Spinal cord (tissue), 10 donors: ENCODE results near the gene F2RL2. TPM values are rescaled to one million over a fixed set of nuclear protein-coding genes. Genes with fewer than 3 reads are reported as not detected.

Source experiments
- DNase-seq, 6 donors: peaks; one replicate each; pipeline versions ENCODE4 v3.0.0 to v3.0.0-alpha.2; 2013 to 2015; ENCODE audit warnings: low spot score in 6 of 6, low read depth in 4 of 6
- H3K27ac ChIP-seq: one replicate; pipeline ENCODE4 v1.5.1; 2013; ENCODE audit warnings: low read depth, low read length, control low read depth
- H3K27me3 ChIP-seq: one replicate; pipeline ENCODE4 v1.6.1; 2013; ENCODE audit warnings: low read length; ENCODE audit not compliant: control insufficient read depth, insufficient read depth
- H3K36me3 ChIP-seq: one replicate; pipeline ENCODE4 v1.6.1; 2013; ENCODE audit warnings: low read length; ENCODE audit not compliant: control insufficient read depth, insufficient read depth
- H3K4me1 ChIP-seq: one replicate; pipeline ENCODE4 v1.6.1; 2013; ENCODE audit warnings: low read length; ENCODE audit not compliant: control insufficient read depth, insufficient read depth
- H3K4me3 ChIP-seq: one replicate; pipeline ENCODE4 v1.5.1; 2013; ENCODE audit warnings: low read depth, low read length, control low read depth
- H3K9me3 ChIP-seq: one replicate; pipeline ENCODE4 v1.6.1; 2013; ENCODE audit warnings: low read length; ENCODE audit not compliant: control insufficient read depth, insufficient read depth
- WGBS: methylation state at CpG from one replicate; pipeline ENCODE4 v1.1.5; 2013; ENCODE audit warnings: missing lambda C conversion rate; ENCODE audit not compliant: insufficient coverage; 5-methylcytosine and 5-hydroxymethylcytosine counted together
- polyA plus RNA-seq, 2 donors: library from polyadenylated mRNA; unstranded; fragments of 120-200 nt; gene quantifications; one replicate each; pipeline ENCODE4 v1.2.1, GENCODE V29; 2013; ENCODE audit not compliant: insufficient read length in 2 of 2
- total RNA-seq, 2 donors: library from RNA; depleted of rRNA in 1 of 2; stranded (reverse); fragments of 120-200 nt in 1 of 2; fragments of >200 nt in 1 of 2; gene quantifications; one replicate each; pipeline versions ENCODE4 v1.2.3 to v1.2.4, GENCODE V29; 2013 to 2014
- donor health status: healthy.

F2RL2 gene
- total and polyA plus RNA-seq, 4 donors = 0.63 to 1.7 (median 0.93) TPM

- H3K27me3 ChIP-seq = no peaks in the 10 kb centered on the region
- no peak overlapping the region for H3K4me3 ChIP-seq
- no peak overlapping the region for H3K27ac ChIP-seq
- WGBS = 100% methylated on average over 1 of the region's 4 CpGs
- no peaks in the 10 kb centered on the region for H3K9me3 ChIP-seq
- no peaks in the 10 kb centered on the region for H3K36me3 ChIP-seq
- no peak for DNase-seq
- H3K4me1 ChIP-seq = no peaks in the 10 kb centered on the region
Measured at GRCh38 chr5:76576996-76577395, 46.2 kb downstream of the F2RL2 start.

GRCh38 chr5:76576450-76576849 is 46.8 kb downstream of the F2RL2 start:
- Histone ChIP-seq H3K4me1 (no peaks in the 10 kb centered on the region), H3K27ac (no peak overlapping the region), H3K4me3 (no peak overlapping the region), H3K36me3 (no peaks in the 10 kb centered on the region), H3K27me3 (no peaks in the 10 kb centered on the region), H3K9me3 (no peaks in the 10 kb centered on the region)
- DNase-seq = no peak

- H3K27ac ChIP-seq = no peak overlapping the region
- H3K27me3 ChIP-seq = no peaks in the 10 kb centered on the region
- no peaks in the 10 kb centered on the region for H3K36me3 ChIP-seq
- H3K4me3 ChIP-seq = no peak overlapping the region
- H3K4me1 ChIP-seq = no peaks in the 10 kb centered on the region
- no peak for DNase-seq
- no peaks in the 10 kb centered on the region for H3K9me3 ChIP-seq
Measured at GRCh38 chr5:76571559-76571958, 51.6 kb downstream of the F2RL2 start.

- no CpG with 5 or more reads among the region's 4 CpGs for WGBS
- DNase-seq = no peak
- Histone ChIP-seq H3K36me3 (no peaks in the 10 kb centered on the region), H3K4me1 (no peaks in the 10 kb centered on the region), H3K9me3 (no peaks in the 10 kb centered on the region), H3K27me3 (no peaks in the 10 kb centered on the region), H3K4me3 (no peak overlapping the region), H3K27ac (no peak overlapping the region)
Measured at GRCh38 chr5:76570153-76570552, 53.0 kb downstream of the F2RL2 start.

Other genes with a start within 250 kb of the F2RL2 start
- gene IQGAP2, start 220.1 kb downstream of the F2RL2 start, total RNA-seq = 10 to 100 TPM; 16.2 to 21.6 TPM
- gene IQGAP2, start 220.1 kb downstream of the F2RL2 start, polyA plus RNA-seq = 10 to 100 TPM; 10.5 to 13.9 TPM
- gene F2R, start 92.7 kb upstream of the F2RL2 start, total RNA-seq = 10 to 100 TPM; 18.7 to 25.2 TPM
- 10 to 100 TPM; 25.6 to 43.5 TPM for gene F2R, start 92.7 kb upstream of the F2RL2 start, polyA plus RNA-seq
- gene F2RL1, start 195.6 kb upstream of the F2RL2 start, total RNA-seq = 1 to 10 TPM; 2.3 to 5.3 TPM
- gene F2RL1, start 195.6 kb upstream of the F2RL2 start, polyA plus RNA-seq = 1 to 10 TPM; 1.7 to 2.3 TPM
- gene S100Z, start 226.6 kb upstream of the F2RL2 start, total RNA-seq = 1 to 10 TPM in 1 of 2 donors, under 1 TPM in 1; 0.50 to 1.2 TPM
- gene S100Z, start 226.6 kb upstream of the F2RL2 start, polyA plus RNA-seq = under 1 TPM; 0.26 to 0.40 TPM